IMR-90 (cell line): Measurements from ENCODE around the gene DEDD2.

Experiments
- CHD1 ChIP-seq: IDR thresholded peaks from 2 replicates; pipeline ENCODE4 v1.6.1; 2012; ENCODE audit warnings: low read depth, low read length, improper control_type of control experiment
- RAD21 ChIP-seq: IDR thresholded peaks from 2 replicates; pipeline ENCODE4 v1.6.1; 2012; ENCODE audit warnings: low read length, improper control_type of control experiment
- SMC3 ChIP-seq: fragments of 150-350 bp; IDR thresholded peaks from 2 replicates; pipeline ENCODE4 v1.6.1; 2016; ENCODE audit warnings: low read depth, mild to moderate bottlenecking, antibody characterized with exemption, low read length, moderate library complexity
- TF ChIP-seq, protein P1 (sequence below): conservative IDR thresholded peaks from 2 replicates; pipeline ENCODE4 v1.5.1; 2012; ENCODE audit warnings: mild to moderate bottlenecking, low read depth, low read length, improper control_type of control experiment

DNA sequence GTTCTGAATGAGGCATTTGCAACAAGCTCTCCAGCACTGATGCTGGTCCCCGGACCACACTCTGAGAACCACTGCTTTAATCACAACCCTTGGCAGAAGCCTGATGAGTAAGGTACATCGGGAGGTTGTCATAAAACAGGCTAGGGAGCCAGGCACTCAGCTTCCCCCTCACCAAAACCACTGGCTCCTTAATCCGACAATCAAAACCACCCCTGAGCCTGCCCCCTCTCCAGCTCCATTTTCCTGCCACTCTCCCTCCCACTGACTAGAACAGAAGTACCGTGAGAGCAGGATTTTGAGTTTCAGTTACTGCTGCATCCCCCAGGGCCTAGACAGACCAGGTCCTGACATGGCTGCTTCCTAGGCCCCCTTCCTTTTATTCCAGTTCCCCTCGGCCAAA, 17.7 kb upstream of the DEDD2 start:
- TF ChIP-seq SMC3: no peak
- TF ChIP-seq, protein P1, sequence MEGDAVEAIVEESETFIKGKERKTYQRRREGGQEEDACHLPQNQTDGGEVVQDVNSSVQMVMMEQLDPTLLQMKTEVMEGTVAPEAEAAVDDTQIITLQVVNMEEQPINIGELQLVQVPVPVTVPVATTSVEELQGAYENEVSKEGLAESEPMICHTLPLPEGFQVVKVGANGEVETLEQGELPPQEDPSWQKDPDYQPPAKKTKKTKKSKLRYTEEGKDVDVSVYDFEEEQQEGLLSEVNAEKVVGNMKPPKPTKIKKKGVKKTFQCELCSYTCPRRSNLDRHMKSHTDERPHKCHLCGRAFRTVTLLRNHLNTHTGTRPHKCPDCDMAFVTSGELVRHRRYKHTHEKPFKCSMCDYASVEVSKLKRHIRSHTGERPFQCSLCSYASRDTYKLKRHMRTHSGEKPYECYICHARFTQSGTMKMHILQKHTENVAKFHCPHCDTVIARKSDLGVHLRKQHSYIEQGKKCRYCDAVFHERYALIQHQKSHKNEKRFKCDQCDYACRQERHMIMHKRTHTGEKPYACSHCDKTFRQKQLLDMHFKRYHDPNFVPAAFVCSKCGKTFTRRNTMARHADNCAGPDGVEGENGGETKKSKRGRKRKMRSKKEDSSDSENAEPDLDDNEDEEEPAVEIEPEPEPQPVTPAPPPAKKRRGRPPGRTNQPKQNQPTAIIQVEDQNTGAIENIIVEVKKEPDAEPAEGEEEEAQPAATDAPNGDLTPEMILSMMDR: no peak
- TF ChIP-seq CHD1: no peak
- no peak for TF ChIP-seq RAD21
